PC-9 (cell line): ENCODE results near the gene ALPG. TPM values are rescaled to one million over a fixed set of nuclear protein-coding genes. Genes with fewer than 3 reads are reported as not detected.
A peak's percentile ranks its signal among the peaks of the same experiment; 100 is the strongest.

ENCODE experiments used
- BruUV-seq: library from RNA; stranded (reverse); fragments of 400-500 nt; replicated peaks from 2 replicates; lab custom pipeline; 2021; lab: Mats Ljungman, UMichigan
- CTCF ChIA-PET: fragments of 300-600 bp; sonication (Branson Sonifier 250); formaldehyde crosslinking; loops from one replicate; lab custom pipeline; 2022; ENCODE audit warnings: antibody characterized with exemption; lab: Charles Lee
- POLR2A ChIA-PET: fragments of 300-600 bp; sonication (Branson Sonifier 250); formaldehyde crosslinking; loops from one replicate; lab custom pipeline; 2022; ENCODE audit warnings: antibody characterized with exemption; ENCODE audit not compliant: unreplicated experiment; lab: Charles Lee
- DNase-seq, 2 experiments: peaks; one replicate each; pipeline versions ENCODE4 v3.0.0 to v3.0.0-alpha.2; 2015 to 2022; ENCODE audit warnings: mixed read lengths in 1 of 2
- H2AFZ ChIP-seq: fragments of 200-600 bp; sonication (generic); 2 replicates; pipeline ENCODE4 v1.8.1; 2017; ENCODE audit warnings: antibody characterized with exemption
- H3F3A ChIP-seq: fragments of 200-600 bp; sonication (generic); 2 replicates; pipeline ENCODE4 v1.8.1; 2017; ENCODE audit warnings: antibody characterized with exemption, mild to moderate bottlenecking, low read depth; ENCODE audit not compliant: insufficient read depth
- H3K27ac ChIP-seq: fragments of 200-600 bp; sonication (generic); 2 replicates; pipeline ENCODE4 v1.6.1; 2016; ENCODE audit warnings: mixed run types
- H3K27me3 ChIP-seq: fragments of 200-600 bp; sonication (generic); 2 replicates; pipeline ENCODE4 v1.6.1; 2016; ENCODE audit warnings: low read depth, mixed run types; ENCODE audit not compliant: insufficient read depth
- H3K36me3 ChIP-seq: fragments of 200-600 bp; sonication (generic); 2 replicates; pipeline ENCODE4 v1.6.1; 2016; ENCODE audit warnings: low read depth, mixed run types
- H3K4me1 ChIP-seq: fragments of 200-600 bp; sonication (generic); replicated peaks from 2 replicates; pipeline ENCODE4 v1.6.1; 2016; ENCODE audit warnings: mixed run types; ENCODE audit not compliant: insufficient read depth
- H3K4me2 ChIP-seq: fragments of 200-600 bp; sonication (generic); 2 replicates; pipeline ENCODE4 v1.6.1; 2017; ENCODE audit warnings: mixed run types
- H3K4me3 ChIP-seq: fragments of 200-600 bp; sonication (generic); 2 replicates; pipeline ENCODE4 v1.6.1; 2016; ENCODE audit warnings: mixed run types
- H3K79me2 ChIP-seq: fragments of 200-600 bp; sonication (generic); 2 replicates; pipeline ENCODE4 v1.6.1; 2017; ENCODE audit warnings: low read depth, mixed run types
- H3K9me2 ChIP-seq: fragments of 200-600 bp; sonication (generic); 2 replicates; pipeline ENCODE4 v1.8.1; 2017; ENCODE audit warnings: mild to moderate bottlenecking; ENCODE audit not compliant: insufficient read depth
- H3K9me3 ChIP-seq: fragments of 200-600 bp; sonication (generic); 2 replicates; pipeline ENCODE4 v1.8.1; 2016; ENCODE audit warnings: low read depth; ENCODE audit not compliant: insufficient read depth
- H4K20me1 ChIP-seq: fragments of 200-600 bp; sonication (generic); 2 replicates; pipeline ENCODE4 v1.8.1; 2017; ENCODE audit not compliant: insufficient read depth
- EZH2 ChIP-seq: fragments of 200-600 bp; sonication (generic); IDR thresholded peaks from 2 replicates; pipeline ENCODE4 v1.8.0; 2017; ENCODE audit warnings: antibody characterized with exemption, low read depth
- intact Hi-C: fragments of 100-400 bp; cut with micrococcal nuclease; formaldehyde crosslinking; loops from one replicate; pipeline ENCODE4 v1.10.0; 2022; ENCODE audit not compliant: unreplicated experiment
- total RNA-seq: library from RNA; stranded (reverse); gene quantifications from 2 replicates; pipeline ENCODE4 v1.2.3, GENCODE V29; 2021
- TF ChIP-seq, protein P1 (sequence below): fragments of 200-600 bp; sonication (generic); conservative IDR thresholded peaks from 2 replicates; pipeline ENCODE4 v1.6.1; 2017; ENCODE audit warnings: mixed run types, antibody characterized with exemption, mild to moderate bottlenecking, moderate library complexity

ALPG gene
- total RNA-seq, 1 experiment from 2014 or later = 0.76 TPM

DNA sequence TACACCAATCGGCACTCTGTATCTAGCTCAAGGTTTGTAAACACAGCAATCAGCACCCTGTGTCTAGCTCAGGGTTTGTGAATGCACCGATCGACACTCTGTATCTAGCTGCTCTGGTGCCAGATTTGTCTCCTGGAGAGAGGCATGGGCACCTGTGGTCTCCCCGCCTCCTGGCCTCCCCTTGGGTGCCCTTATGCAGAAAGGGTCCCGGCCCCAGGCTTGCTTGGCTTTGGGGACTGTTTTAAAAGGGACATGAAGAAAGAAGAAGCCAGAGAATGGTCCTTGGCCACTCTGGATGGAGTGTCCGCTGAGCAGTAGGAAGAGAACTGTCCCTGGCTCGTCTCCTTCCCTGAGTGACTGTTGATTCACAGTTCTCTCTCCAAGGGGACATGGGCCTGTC lies 39.6 kb upstream of the ALPG start:
- Histone ChIP-seq H3K27me3 (no peaks in the 10 kb centered on the region), H4K20me1 (no peaks in the 10 kb centered on the region), H3K4me3 (no peak overlapping the region), H3K9me2 (no peaks in the 10 kb centered on the region), H2AFZ (no peak overlapping the region), H3F3A (no peaks in the 10 kb centered on the region), H3K27ac (no peak overlapping the region), H3K4me1 (peaks cover 12% of the 10 kb centered on the region), H3K36me3 (no peaks in the 10 kb centered on the region), H3K4me2 (no peak overlapping the region), H3K9me3 (no peaks in the 10 kb centered on the region), H3K79me2 (no peaks in the 10 kb centered on the region)
- ChIA-PET CTCF (interaction anchor here (1.7 kb wide), 1 partner anchor 32 kb away, joined by 5 read pairs; no protein-coding TSS in a partner anchor), POLR2A (no interaction called here)
- TF ChIP-seq, protein P1, sequence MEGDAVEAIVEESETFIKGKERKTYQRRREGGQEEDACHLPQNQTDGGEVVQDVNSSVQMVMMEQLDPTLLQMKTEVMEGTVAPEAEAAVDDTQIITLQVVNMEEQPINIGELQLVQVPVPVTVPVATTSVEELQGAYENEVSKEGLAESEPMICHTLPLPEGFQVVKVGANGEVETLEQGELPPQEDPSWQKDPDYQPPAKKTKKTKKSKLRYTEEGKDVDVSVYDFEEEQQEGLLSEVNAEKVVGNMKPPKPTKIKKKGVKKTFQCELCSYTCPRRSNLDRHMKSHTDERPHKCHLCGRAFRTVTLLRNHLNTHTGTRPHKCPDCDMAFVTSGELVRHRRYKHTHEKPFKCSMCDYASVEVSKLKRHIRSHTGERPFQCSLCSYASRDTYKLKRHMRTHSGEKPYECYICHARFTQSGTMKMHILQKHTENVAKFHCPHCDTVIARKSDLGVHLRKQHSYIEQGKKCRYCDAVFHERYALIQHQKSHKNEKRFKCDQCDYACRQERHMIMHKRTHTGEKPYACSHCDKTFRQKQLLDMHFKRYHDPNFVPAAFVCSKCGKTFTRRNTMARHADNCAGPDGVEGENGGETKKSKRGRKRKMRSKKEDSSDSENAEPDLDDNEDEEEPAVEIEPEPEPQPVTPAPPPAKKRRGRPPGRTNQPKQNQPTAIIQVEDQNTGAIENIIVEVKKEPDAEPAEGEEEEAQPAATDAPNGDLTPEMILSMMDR = no peak
- TF ChIP-seq EZH2 = no peak
- no peak for DNase-seq
- intact Hi-C loops = loop anchor here (5.0 kb wide), 2 partner anchors 55 to 70 kb away; no protein-coding TSS in a partner anchor
- no TSS peak for BruUV-seq

DNA sequence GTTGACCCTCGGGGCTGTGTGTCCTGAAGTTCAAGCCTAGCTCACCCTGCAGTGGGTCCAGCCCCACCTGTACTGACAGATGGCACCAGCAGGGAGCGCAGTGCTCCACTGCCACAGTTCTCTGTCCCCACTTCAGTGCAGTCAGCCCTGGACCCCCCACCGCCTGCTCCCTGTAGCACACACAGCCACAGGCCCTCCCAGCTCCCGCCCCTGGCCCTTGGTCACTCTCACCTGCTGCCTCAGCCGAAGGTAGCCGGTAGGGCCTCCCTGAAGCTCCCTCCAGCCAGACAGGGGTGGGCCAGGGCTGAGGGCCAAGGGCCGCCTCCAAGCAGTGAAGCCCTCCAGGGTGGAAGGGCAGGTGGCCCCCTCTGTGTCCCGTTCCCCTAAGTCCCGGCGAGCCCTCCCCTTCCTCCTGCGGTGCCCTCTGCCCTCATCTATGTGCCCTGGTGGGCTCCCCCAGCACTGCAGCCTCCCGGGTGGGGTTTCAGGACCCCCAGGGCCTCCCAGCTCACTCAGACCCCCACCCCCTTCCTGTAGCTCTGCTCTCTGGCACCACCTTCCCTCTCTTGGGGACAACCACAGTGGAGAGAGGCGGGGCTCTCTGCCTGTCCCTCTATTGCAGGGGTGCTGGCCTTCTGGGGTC lies 38.9 kb upstream of the ALPG start:
- DNase-seq = no peak
- Histone ChIP-seq H3K9me2 (no peaks in the 10 kb centered on the region), H3K27ac (no peak overlapping the region), H3K4me2 (no peak overlapping the region), H3K4me1 (peaks cover 17% of the 10 kb centered on the region), H3K79me2 (no peaks in the 10 kb centered on the region), H3F3A (no peaks in the 10 kb centered on the region; the same call in 1 of the 2 replicates), H3K36me3 (no peaks in the 10 kb centered on the region), H2AFZ (no peak overlapping the region), H4K20me1 (no peaks in the 10 kb centered on the region), H3K27me3 (no peaks in the 10 kb centered on the region), H3K9me3 (no peaks in the 10 kb centered on the region), H3K4me3 (no peak overlapping the region)
- TF ChIP-seq, protein P1 = 0 out of 2 replicates have a peak, but pooled peaks have one; percentile 16
- TF ChIP-seq EZH2 = no peak
- no TSS peak for BruUV-seq
- ChIA-PET CTCF (interaction anchor here (0.6 to 1.1 kb wide), 3 partner anchors 18 to 58 kb away, joined by 3 to 4 read pairs (median 3); no protein-coding TSS in a partner anchor), POLR2A (interaction anchor here (1.0 kb wide), 1 partner anchor 18 kb away, joined by 4 read pairs; no protein-coding TSS in a partner anchor)
- intact Hi-C loops = loop anchor here (5.0 kb wide), 2 partner anchors 55 to 70 kb away; no protein-coding TSS in a partner anchor

DNA sequence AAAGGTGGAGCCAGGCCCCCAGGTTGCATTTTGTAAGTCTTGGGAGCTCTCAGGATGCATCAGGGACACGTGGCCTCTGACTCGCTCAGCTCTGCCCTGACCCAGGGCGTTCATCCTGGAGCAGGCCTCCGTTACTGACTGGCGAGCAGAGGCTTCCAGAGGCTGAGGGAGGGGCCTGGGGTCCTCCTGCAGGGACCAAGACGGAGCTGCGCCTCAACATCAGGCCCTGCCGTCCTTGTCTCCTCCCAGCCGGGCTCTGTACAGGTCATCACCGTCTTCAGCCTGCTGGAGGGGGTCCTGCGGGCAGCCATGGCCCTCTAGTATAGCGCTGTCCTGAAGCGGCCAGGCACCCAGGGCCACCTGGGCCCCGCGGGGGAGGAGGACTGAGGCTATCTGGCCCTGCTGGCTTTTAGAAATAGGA lies 38.3 kb upstream of the ALPG start:
- H3K79me2 ChIP-seq = no peaks in the 10 kb centered on the region
- H3K4me2 ChIP-seq = no peak overlapping the region
- no peaks in the 10 kb centered on the region for H3K27me3 ChIP-seq
- no peaks in the 10 kb centered on the region for H4K20me1 ChIP-seq
- ChIA-PET CTCF (interaction anchor here (0.6 to 1.1 kb wide), 3 partner anchors 17 to 58 kb away, joined by 3 to 4 read pairs (median 3); no protein-coding TSS in a partner anchor), POLR2A (interaction anchor here (1.0 kb wide), 1 partner anchor 18 kb away, joined by 4 read pairs; no protein-coding TSS in a partner anchor)
- DNase-seq = no peak
- H2AFZ ChIP-seq = no peak overlapping the region
- intact Hi-C loops = loop anchor here (5.0 kb wide), 2 partner anchors 54 to 69 kb away; no protein-coding TSS in a partner anchor
- H3K9me2 ChIP-seq = no peaks in the 10 kb centered on the region
- no peak for TF ChIP-seq EZH2
- TF ChIP-seq, protein P1 = no peak
- H3K4me1 ChIP-seq = peaks cover 20% of the 10 kb centered on the region
- H3F3A ChIP-seq = no peaks in the 10 kb centered on the region; the same call in 1 of the 2 replicates
- no peak overlapping the region for H3K27ac ChIP-seq
- no peaks in the 10 kb centered on the region for H3K9me3 ChIP-seq
- no TSS peak for BruUV-seq
- no peaks in the 10 kb centered on the region for H3K36me3 ChIP-seq
- no peak overlapping the region for H3K4me3 ChIP-seq
